Measurements from ENCODE around the gene PPP2R5A.
A peak's percentile ranks its signal among the peaks of the same experiment; 100 is the strongest.

Gene PPP2R5A

GRCh38 chr1:212247988-212248387, 37.2 kb upstream of the PPP2R5A start:
- TF ChIP-seq POLR2AphosphoS5 (IDR thresholded peaks at IDR 0.05; ENCODE audit: low read depth) (no peak), REST (IDR thresholded peaks at IDR 0.05; ENCODE audit: insufficient replicate concordance, low read depth) (no peak), GABPA (IDR thresholded peaks at IDR 0.05; ENCODE audit: low read depth) (no peak), CTCF (IDR thresholded peaks at IDR 0.05; ENCODE audit: insufficient read depth, low read length) (no peak), SPI1 (IDR thresholded peaks at IDR 0.05; ENCODE audit: borderline replicate concordance, low read depth) (no peak)
- no peak for DNase-seq (ENCODE audit: low read depth in 1 of 2, low spot score in 1 of 2)
- Histone ChIP-seq H3K4me3 (replicated peaks; ENCODE audit: insufficient read depth, low read length) (no peak overlapping the region), H3K27ac (replicated peaks) (no peak overlapping the region), H3K27me3 (ENCODE audit: insufficient read depth, poor library complexity, severe bottlenecking) (no peaks in the 10 kb centered on the region)

- H3K27me3 ChIP-seq (ENCODE audit: insufficient read depth, poor library complexity, severe bottlenecking): no peaks in the 10 kb centered on the region
- DNase-seq (ENCODE audit: low read depth in 1 of 2, low spot score in 1 of 2): peak in 1 of 2 experiments; percentile 15
- peak overlapping the region; percentile 96 for H3K27ac ChIP-seq (replicated peaks)
- no peak overlapping the region for H3K4me3 ChIP-seq (replicated peaks; ENCODE audit: insufficient read depth, low read length)
- TF ChIP-seq POLR2AphosphoS5 (IDR thresholded peaks at IDR 0.05; ENCODE audit: low read depth) (no peak), REST (IDR thresholded peaks at IDR 0.05; ENCODE audit: insufficient replicate concordance, low read depth) (no peak), SPI1 (IDR thresholded peaks at IDR 0.05; ENCODE audit: borderline replicate concordance, low read depth) (no peak), CTCF (IDR thresholded peaks at IDR 0.05; ENCODE audit: insufficient read depth, low read length) (no peak), GABPA (IDR thresholded peaks at IDR 0.05; ENCODE audit: low read depth) (no peak)
Observed at GRCh38 chr1:212254853-212255363, 30.3 kb upstream of the PPP2R5A start.

- TF ChIP-seq GABPA (IDR thresholded peaks at IDR 0.05; ENCODE audit: low read depth): no peak
- 0 out of 2 replicates have a peak, but pooled peaks have one; percentile 8 for TF ChIP-seq POLR2AphosphoS5 (IDR thresholded peaks at IDR 0.05; ENCODE audit: low read depth)
- peak; percentile 41 for TF ChIP-seq REST (IDR thresholded peaks at IDR 0.05; ENCODE audit: insufficient replicate concordance, low read depth)
- H3K27ac ChIP-seq (replicated peaks): peak overlapping the region; percentile 96
- peak overlapping the region; percentile 21 for H3K4me3 ChIP-seq (replicated peaks; ENCODE audit: insufficient read depth, low read length)
- peak; percentile 84 to 85 for DNase-seq (ENCODE audit: low read depth in 1 of 2, low spot score in 1 of 2)
- no peaks in the 10 kb centered on the region for H3K27me3 ChIP-seq (ENCODE audit: insufficient read depth, poor library complexity, severe bottlenecking)
Observed at GRCh38 chr1:212255705-212256307, 29.4 kb upstream of the PPP2R5A start.

Measured in HL-60 (cell line).